Neuronal stem cell (in vitro differentiated cells): Measurements from ENCODE around the gene GOLGB1.

Experiments used
- DNase-seq: peaks from one replicate; pipeline ENCODE4 v3.0.0-alpha.2; 2013; ENCODE audit warnings: low spot score
- H2AFZ ChIP-seq: one replicate; pipeline ENCODE4 v1.6.1; 2013; ENCODE audit warnings: mild to moderate bottlenecking, low read length, inconsistent platforms
- H2AK5ac ChIP-seq: 2 replicates; pipeline ENCODE4 v1.6.1; 2013; ENCODE audit warnings: low read depth, mild to moderate bottlenecking, inconsistent platforms, low read length, moderate library complexity, mixed read lengths
- H2BK120ac ChIP-seq: 2 replicates; pipeline ENCODE4 v1.6.1; 2013; ENCODE audit warnings: low read depth, mild to moderate bottlenecking, inconsistent platforms, low read length, moderate library complexity, mixed read lengths
- H2BK12ac ChIP-seq: one replicate; pipeline ENCODE4 v1.6.1; 2013; ENCODE audit warnings: low read length, inconsistent platforms
- H2BK15ac ChIP-seq: 2 replicates; pipeline ENCODE4 v1.6.1; 2013; ENCODE audit warnings: mild to moderate bottlenecking, low read length, inconsistent platforms, mixed read lengths
- H2BK5ac ChIP-seq: one replicate; pipeline ENCODE4 v1.6.1; 2013; ENCODE audit warnings: inconsistent platforms, mild to moderate bottlenecking, low read length, moderate library complexity
- H3K14ac ChIP-seq: one replicate; pipeline ENCODE4 v1.6.1; 2013; ENCODE audit warnings: low read length, inconsistent platforms
- H3K18ac ChIP-seq: 2 replicates; pipeline ENCODE4 v1.6.1; 2013; ENCODE audit warnings: low read length, inconsistent platforms
- H3K23ac ChIP-seq: 2 replicates; pipeline ENCODE4 v1.6.1; 2013; ENCODE audit warnings: low read depth, mild to moderate bottlenecking, mixed read lengths, low read length, inconsistent platforms; ENCODE audit not compliant: poor library complexity
- H3K27ac ChIP-seq: replicated peaks from 3 replicates; pipeline ENCODE4 v1.5.1; 2013; ENCODE audit warnings: low read length, inconsistent platforms
- H3K27me3 ChIP-seq, 3 experiments: 2 replicates each; pipeline ENCODE4 v1.6.1; 2013; ENCODE audit warnings: low read length in 3 of 3, mild to moderate bottlenecking in 2 of 3, inconsistent platforms in 1 of 3, low read depth in 1 of 3, mixed read lengths in 1 of 3, moderate library complexity in 1 of 3; ENCODE audit not compliant: control insufficient read depth in 3 of 3, insufficient read depth in 3 of 3
- H3K36me3 ChIP-seq, 2 donors: replicated peaks in 1 of 2; 2 replicates each; pipeline ENCODE4 v1.6.1; 2013; ENCODE audit warnings: low read length in 2 of 2; ENCODE audit not compliant: control insufficient read depth in 2 of 2, insufficient read depth in 2 of 2
- H3K4ac ChIP-seq: 2 replicates; pipeline ENCODE4 v1.6.1; 2013; ENCODE audit warnings: inconsistent platforms, mild to moderate bottlenecking, low read length, moderate library complexity
- H3K4me1 ChIP-seq, 2 donors: 1 replicate in 1 of 2; 2 replicates in 1 of 2; pipeline ENCODE4 v1.6.1; 2013; ENCODE audit warnings: low read length in 2 of 2, low read depth in 1 of 2; ENCODE audit not compliant: control insufficient read depth in 2 of 2, insufficient read depth in 1 of 2
- H3K4me2 ChIP-seq: one replicate; pipeline ENCODE4 v1.6.1; 2013; ENCODE audit warnings: mild to moderate bottlenecking, low read length, inconsistent platforms; ENCODE audit not compliant: insufficient read depth, poor library complexity, severe bottlenecking
- H3K4me3 ChIP-seq, 2 donors: 2 replicates each; pipeline ENCODE4 v1.5.1; 2013; ENCODE audit warnings: low read length in 2 of 2, mild to moderate bottlenecking in 2 of 2, inconsistent platforms in 1 of 2, moderate library complexity in 1 of 2
- H3K79me1 ChIP-seq: one replicate; pipeline ENCODE4 v1.6.1; 2013; ENCODE audit warnings: low read depth, mild to moderate bottlenecking, inconsistent platforms, low read length, moderate library complexity
- H3K9ac ChIP-seq: one replicate; pipeline ENCODE4 v1.6.1; 2013; ENCODE audit warnings: mild to moderate bottlenecking, low read depth, low read length, inconsistent platforms; ENCODE audit not compliant: poor library complexity
- H3K9me3 ChIP-seq, 2 donors: replicated peaks in 1 of 2; 2 replicates each; pipeline versions ENCODE3 to v1.6.1; 2013; ENCODE audit warnings: low read length in 2 of 2, mild to moderate bottlenecking in 2 of 2, inconsistent platforms in 1 of 2, low read depth in 1 of 2, mixed read lengths in 1 of 2, moderate library complexity in 1 of 2; ENCODE audit not compliant: control insufficient read depth in 2 of 2, insufficient read depth in 1 of 2
- H4K8ac ChIP-seq: one replicate; pipeline ENCODE4 v1.6.1; 2013; ENCODE audit warnings: low read depth, mild to moderate bottlenecking, inconsistent platforms, low read length, moderate library complexity
- H4K91ac ChIP-seq: one replicate; pipeline ENCODE4 v1.6.1; 2013; ENCODE audit warnings: low read length, low read depth, mild to moderate bottlenecking, inconsistent platforms; ENCODE audit not compliant: poor library complexity
- WGBS, 2 donors: extraction: QIAGEN DNeasy Blood & Tissue Kit; methylation state at CpG; one replicate each; pipeline ENCODE4 v1.1.7; 2013; ENCODE audit warnings: missing lambda C conversion rate in 2 of 2, mixed read lengths in 1 of 2; ENCODE audit not compliant: insufficient read length in 2 of 2, insufficient replicate concordance in 1 of 2; ENCODE audit errors: extremely low coverage in 2 of 2; 5-methylcytosine and 5-hydroxymethylcytosine counted together

GOLGB1 gene

GRCh38 chr3:121698901-121699300 is 50.6 kb downstream of the GOLGB1 start:
- Histone ChIP-seq H4K8ac (no peak overlapping the region), H2BK12ac (no peak overlapping the region), H3K14ac (no peak overlapping the region), H2BK15ac (no peak overlapping the region), H2BK120ac (no peak overlapping the region), H2BK5ac (no peak overlapping the region), H3K23ac (no peak overlapping the region), H2AK5ac (no peak overlapping the region), H2AFZ (no peak overlapping the region), H3K4me3 (no peak overlapping the region), H3K9me3 (peaks cover 0 to 2% of the 10 kb centered on the region in 2 donors), H3K27ac (no peak overlapping the region), H3K9ac (no peak overlapping the region), H3K79me1 (no peaks in the 10 kb centered on the region), H3K27me3 (no peaks in the 10 kb centered on the region), H3K4me2 (no peak overlapping the region), H3K18ac (no peak overlapping the region), H3K4me1 (no peaks in the 10 kb centered on the region), H3K4ac (no peak overlapping the region), H3K36me3 (peaks cover 16 to 92% of the 10 kb centered on the region in 2 donors), H4K91ac (no peak overlapping the region)
- DNase-seq = no peak

DNA sequence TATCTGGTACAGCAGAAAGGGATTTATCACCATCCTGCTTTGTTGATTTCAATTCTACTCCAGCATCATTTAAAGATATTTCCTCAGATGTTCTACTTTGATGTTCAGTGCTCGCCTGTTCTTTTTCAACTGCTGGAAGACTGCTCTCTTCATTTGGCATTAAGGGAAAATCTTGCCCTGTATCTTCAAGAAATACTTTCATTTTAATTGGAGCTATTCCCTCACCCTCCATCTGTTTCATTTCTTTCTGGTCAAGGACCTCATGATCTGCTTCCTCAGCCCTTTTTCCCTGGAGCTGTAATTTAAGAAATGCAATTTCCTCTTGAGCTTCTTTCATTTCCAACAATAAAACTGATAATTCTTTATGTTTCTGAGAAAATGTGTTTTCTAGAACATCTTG is 51.1 kb downstream of the GOLGB1 start:
- H2AK5ac ChIP-seq = no peak overlapping the region
- H3K9ac ChIP-seq = no peak overlapping the region
- no peak overlapping the region for H3K18ac ChIP-seq
- no peak overlapping the region for H2BK15ac ChIP-seq
- WGBS, 2 donors = no CpG with 5 or more reads among the region's 1 CpG
- H3K27ac ChIP-seq = no peak overlapping the region
- no peak overlapping the region for H2BK120ac ChIP-seq
- DNase-seq = no peak
- no peak overlapping the region for H3K4me2 ChIP-seq
- no peak overlapping the region for H2AFZ ChIP-seq
- H4K91ac ChIP-seq = no peak overlapping the region
- no peaks in the 10 kb centered on the region for H3K27me3 ChIP-seq
- no peaks in the 10 kb centered on the region for H3K79me1 ChIP-seq
- no peak overlapping the region for H3K4ac ChIP-seq
- no peak overlapping the region for H3K4me3 ChIP-seq
- no peaks in the 10 kb centered on the region for H3K9me3 ChIP-seq
- H2BK12ac ChIP-seq = no peak overlapping the region
- H3K36me3 ChIP-seq = peaks cover 16 to 93% of the 10 kb centered on the region in 2 donors
- H3K14ac ChIP-seq = no peak overlapping the region
- H3K23ac ChIP-seq = no peak overlapping the region
- no peak overlapping the region for H4K8ac ChIP-seq
- H2BK5ac ChIP-seq = no peak overlapping the region
- H3K4me1 ChIP-seq = no peaks in the 10 kb centered on the region

DNA sequence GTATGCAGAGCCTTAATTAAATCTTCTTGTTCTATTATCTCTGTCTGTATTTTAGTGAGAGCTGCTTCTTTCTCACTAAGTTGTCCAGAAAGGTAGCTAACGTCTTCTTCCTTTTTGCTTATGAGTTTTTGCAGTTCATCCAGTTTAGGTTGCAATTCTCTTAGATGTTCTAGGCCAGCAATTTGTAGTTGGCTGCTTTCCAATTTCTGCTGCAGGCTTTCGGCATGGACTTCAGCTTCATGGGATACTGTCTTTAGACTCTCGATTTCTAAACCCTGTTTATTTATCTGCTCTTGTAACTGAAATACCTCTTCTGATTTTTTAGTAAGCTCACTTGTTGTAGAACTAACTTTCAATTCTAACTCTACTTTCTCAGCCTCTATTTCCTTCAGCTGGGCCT is 53.4 kb downstream of the GOLGB1 start:
- no peak for DNase-seq
- Histone ChIP-seq H3K4me1 (no peaks in the 10 kb centered on the region), H3K9me3 (no peaks in the 10 kb centered on the region), H2BK120ac (no peak overlapping the region), H3K4me3 (no peak overlapping the region), H3K14ac (no peak overlapping the region), H2AK5ac (no peak overlapping the region), H3K27ac (no peak overlapping the region), H3K4ac (no peak overlapping the region), H3K79me1 (no peaks in the 10 kb centered on the region), H3K4me2 (no peak overlapping the region), H3K36me3 (peaks cover 19 to 99% of the 10 kb centered on the region in 2 donors), H3K18ac (no peak overlapping the region), H2BK15ac (no peak overlapping the region), H2BK5ac (no peak overlapping the region), H4K8ac (no peak overlapping the region), H4K91ac (no peak overlapping the region), H2AFZ (no peak overlapping the region), H3K23ac (no peak overlapping the region), H3K27me3 (no peaks in the 10 kb centered on the region), H3K9ac (no peak overlapping the region), H2BK12ac (no peak overlapping the region)
- no CpG with 5 or more reads among the region's 3 CpGs for WGBS, 2 donors

DNA sequence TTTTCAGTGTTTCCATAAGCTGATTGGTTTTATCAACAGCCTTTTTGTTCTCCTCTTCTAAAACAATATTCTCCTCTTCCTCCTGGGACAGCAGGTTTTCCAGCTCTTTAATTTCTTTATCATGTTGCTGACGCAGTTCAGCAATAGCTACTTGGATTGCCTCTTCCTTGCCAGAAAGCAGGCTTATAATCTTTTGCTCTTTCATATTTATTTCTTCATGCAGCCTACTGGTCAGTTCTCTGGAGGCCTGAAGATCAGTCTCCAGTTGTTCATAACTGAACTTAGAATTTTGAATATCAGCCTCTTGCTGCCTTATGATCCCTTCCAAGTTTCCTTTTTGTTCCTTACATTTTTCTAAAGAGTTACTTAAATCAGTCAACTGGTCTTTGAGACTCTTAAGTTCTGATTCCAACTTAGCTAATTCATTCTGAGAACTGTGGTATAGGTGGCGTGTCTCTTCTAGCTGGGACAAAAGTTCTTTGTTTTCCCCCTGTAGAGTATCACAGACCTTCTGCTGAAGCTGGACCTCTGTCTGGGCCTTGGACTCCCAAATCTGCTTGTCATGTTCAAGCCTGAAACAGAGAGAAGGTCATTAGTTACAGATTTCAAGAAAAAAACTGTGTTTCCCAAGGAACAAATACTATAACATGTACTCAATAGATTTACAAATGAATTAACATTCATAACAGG is 57.4 kb downstream of the GOLGB1 start:
- no peak overlapping the region for H3K27ac ChIP-seq
- H3K79me1 ChIP-seq = no peaks in the 10 kb centered on the region
- H3K4me3 ChIP-seq = no peak overlapping the region
- peaks cover 16 to 84% of the 10 kb centered on the region in 2 donors for H3K36me3 ChIP-seq
- no peak overlapping the region for H3K4ac ChIP-seq
- H2BK15ac ChIP-seq = no peak overlapping the region
- WGBS, 2 donors = no CpG with 5 or more reads among the region's 2 CpGs
- H3K9me3 ChIP-seq = no peaks in the 10 kb centered on the region
- no peak overlapping the region for H2AK5ac ChIP-seq
- no peaks in the 10 kb centered on the region for H3K27me3 ChIP-seq
- no peak overlapping the region for H3K18ac ChIP-seq
- no peak overlapping the region for H2AFZ ChIP-seq
- no peak overlapping the region for H2BK12ac ChIP-seq
- no peak for DNase-seq
- no peak overlapping the region for H4K8ac ChIP-seq
- no peak overlapping the region for H3K23ac ChIP-seq
- no peak overlapping the region for H3K4me2 ChIP-seq
- no peak overlapping the region for H3K14ac ChIP-seq
- H4K91ac ChIP-seq = no peak overlapping the region
- no peak overlapping the region for H2BK120ac ChIP-seq
- H3K9ac ChIP-seq = no peak overlapping the region
- no peaks in the 10 kb centered on the region for H3K4me1 ChIP-seq
- H2BK5ac ChIP-seq = no peak overlapping the region
